Suppressor macrophage (primary cell): ENCODE data around the gene TUG1.

Source experiments
- DNase-seq, 4 experiments: peaks; one replicate each; pipeline ENCODE4 v3.0.0-alpha.2; 2020 to 2022
- total RNA-seq, 17 experiments: gene quantifications; one replicate each; lab custom pipeline; 2026; ENCODE audit warnings: mixed read lengths in 6 of 17, inconsistent platforms in 3 of 17; lab: John Stamatoyannopoulos, UW

The TUG1 gene
- 20.7 to 116 (median 62.1) reads per million in 17 experiments for total RNA-seq

GRCh38 chr22:30968924-30969531 is at the start of gene TUG1:
TSS of gene TUG1 (plus strand) at chr22:30969265.
- DNase-seq, result peak; percentile 97 to 99 (median 99)

DNA sequence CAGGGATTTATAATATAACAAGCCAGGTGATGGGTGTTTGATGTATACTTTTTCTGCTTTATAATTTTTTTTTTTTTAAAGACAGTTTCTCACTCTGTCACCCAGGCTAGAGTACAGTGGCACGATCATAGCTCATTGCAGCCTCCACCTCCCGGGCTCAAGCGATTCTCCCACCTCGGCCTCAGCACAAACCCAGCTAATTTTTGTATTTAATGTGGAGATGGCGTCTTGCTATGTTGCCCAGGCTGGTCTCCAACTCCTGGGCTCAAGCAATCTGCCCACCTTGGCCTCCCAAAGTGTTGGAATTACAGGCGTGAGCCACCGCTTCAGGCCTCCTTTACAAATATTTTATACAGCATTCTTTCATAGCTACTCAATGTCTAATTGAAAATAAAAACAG is 49.1 kb upstream of the TUG1 start:
- no peak for DNase-seq

- peak; percentile 76 to 89 (median 84) for DNase-seq
These were observed 48.7 kb upstream of the TUG1 start for GRCh38 chr22:30920407-30920806.

- DNase-seq, result no peak
These were observed 48.0 kb upstream of the TUG1 start for GRCh38 chr22:30921108-30921507.

DNA sequence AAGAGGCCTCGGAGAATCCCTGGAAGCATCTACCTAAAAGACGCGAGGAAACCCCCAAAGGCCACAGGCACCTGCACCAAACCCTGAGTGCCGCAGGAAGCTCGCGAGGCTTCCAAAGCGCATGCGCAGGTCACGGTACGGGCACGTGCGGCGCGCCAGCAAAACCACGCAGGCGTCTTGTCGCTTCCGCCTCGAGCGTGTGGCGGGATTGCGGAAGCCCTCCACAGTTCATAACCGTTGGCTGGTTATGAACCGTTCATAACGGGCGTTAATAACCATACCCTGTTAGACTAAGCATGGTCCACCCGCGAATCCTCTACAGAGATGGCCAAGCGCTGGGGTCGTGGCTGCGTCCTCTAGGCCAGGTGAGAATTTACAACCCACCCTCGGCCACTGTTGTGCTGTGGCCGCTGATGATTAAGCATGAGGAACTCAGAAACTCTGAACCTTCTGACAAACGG is 46.9 kb upstream of the TUG1 start:
- DNase-seq, result peak; percentile 79 to 92 (median 86)

DNA sequence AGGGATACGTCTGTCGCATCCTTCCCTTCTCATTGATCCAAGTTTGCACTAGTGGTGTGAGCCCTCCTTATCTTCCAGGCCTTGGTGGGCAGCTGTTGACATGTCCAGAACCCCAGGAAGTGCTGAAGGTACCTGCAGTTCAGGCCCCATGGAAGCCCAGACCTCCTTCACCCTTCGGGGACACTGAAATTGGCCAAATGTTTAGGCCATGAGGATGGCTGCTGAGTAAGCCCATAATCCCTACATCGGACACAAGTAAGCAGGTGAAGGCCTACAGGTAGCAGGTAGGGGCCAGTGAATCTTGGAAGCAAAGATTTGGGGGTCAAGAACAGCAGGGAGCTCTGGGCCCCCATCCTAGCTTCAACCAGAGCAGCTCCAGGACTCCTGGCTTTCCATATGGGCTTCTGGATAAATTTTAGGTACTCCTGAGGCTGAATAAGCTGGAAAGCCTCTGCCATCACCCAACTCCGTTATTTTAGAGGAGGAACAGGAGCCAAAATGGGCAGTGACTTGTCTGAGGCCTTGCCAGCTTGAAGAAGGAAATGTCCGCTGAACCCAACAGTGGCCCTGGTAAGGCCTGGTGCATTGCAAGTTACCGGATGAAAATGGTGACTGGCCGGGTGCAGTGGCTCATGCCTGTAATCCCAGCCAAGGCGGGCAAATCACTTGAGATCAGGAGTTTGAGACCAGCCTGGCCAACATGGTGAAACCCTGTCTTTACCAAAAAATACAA is 45.7 kb upstream of the TUG1 start:
- DNase-seq, result no peak

- DNase-seq, result no peak
These were observed 43.4 kb upstream of the TUG1 start for GRCh38 chr22:30925667-30926066.

GRCh38 chr22:30926706-30927105 is 42.4 kb upstream of the TUG1 start:
- DNase-seq, result no peak

DNA sequence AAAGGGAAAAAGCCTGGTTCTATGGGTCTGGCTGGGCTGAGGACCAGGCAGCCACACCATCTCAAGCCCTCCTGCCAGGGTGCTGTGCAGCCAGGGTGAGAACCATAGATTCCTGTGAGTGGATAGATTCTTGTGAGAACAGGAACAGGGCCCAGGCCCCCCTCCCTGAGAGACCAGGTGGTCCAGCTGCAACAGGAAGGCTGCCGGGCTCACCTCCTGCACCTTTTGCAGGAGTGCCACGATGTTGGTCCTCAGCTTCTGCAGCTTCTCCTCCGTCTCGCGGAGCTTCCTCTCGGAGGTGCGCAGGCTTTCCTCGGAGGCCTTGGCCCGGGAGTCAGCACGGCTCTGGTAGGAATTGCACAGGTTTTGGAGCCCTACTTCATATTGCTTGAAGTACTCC is 41.3 kb upstream of the TUG1 start:
- no peak for DNase-seq

DNA sequence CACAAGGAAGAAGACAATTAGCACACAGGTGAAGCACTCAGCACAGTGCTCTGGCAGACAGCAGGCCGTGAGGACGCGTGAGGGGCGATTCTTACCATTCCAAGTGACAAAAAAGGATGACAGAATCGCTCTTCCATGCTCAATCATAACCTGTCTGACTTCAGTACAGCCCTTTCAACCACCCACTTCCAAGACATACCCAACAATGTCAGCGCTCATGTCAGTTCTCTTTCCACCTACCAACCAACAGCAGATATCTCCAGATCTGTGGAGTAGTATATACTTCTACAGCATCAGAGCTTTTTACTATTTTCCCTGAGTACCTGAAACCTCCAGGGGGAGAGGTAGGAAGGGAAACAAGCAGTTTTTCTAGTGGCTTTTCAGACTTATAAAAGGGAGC is 40.7 kb upstream of the TUG1 start:
- no peak for DNase-seq

DNA sequence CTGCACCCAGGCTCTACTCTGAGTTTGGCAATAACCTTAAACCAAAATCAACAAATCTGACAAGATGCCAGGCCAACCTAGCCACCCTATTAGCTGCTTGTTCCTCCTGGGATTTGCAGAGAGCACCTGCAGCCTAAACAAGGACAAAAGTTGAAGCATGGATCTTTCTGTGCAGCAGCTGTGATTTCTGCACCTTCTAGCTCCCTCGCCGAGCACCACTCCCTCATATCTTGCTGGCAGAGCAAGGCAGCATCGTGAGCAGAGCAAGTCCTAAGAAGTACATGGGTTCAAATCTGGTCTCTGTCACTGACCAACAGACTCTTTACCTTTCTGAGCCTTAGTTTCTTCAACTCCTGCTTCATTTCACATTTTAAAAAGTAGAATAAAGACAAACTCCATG is 38.8 kb upstream of the TUG1 start:
- DNase-seq, result no peak

GRCh38 chr22:30931541-30932300 is 37.3 kb upstream of the TUG1 start:
- no peak for DNase-seq

DNA sequence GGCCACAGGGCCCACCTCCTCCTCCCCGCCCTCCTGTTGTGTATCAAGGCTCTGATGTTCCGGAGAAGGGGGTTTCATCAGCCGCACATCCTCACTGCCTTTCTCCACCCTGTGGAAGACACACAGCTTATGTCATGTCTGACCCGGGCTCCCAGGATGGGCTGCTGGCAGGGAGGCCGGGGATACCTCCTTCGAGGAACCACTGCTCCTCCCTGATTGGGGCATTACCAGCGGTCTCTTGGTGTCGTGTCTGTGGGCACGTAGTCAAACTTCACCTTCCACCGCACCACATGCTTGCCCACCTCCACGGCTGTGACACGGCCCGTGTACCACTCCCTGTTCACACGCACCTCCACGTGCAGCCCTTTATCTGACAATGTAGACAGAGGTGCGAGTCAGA is 36.4 kb upstream of the TUG1 start:
- no peak for DNase-seq

- no peak for DNase-seq
These were observed 35.6 kb upstream of the TUG1 start for GRCh38 chr22:30933457-30933856.

- DNase-seq, result no peak
These were observed 35.0 kb upstream of the TUG1 start for GRCh38 chr22:30934053-30934452.

GRCh38 chr22:30940685-30941362 is 28.2 kb upstream of the TUG1 start:
- DNase-seq, result no peak

GRCh38 chr22:30941363-30941740 is 27.7 kb upstream of the TUG1 start:
- DNase-seq, result no peak

- DNase-seq, result no peak
These were observed 25.7 kb upstream of the TUG1 start for GRCh38 chr22:30943368-30943767.

GRCh38 chr22:30944986-30945385 is 24.1 kb upstream of the TUG1 start:
- no peak for DNase-seq

DNA sequence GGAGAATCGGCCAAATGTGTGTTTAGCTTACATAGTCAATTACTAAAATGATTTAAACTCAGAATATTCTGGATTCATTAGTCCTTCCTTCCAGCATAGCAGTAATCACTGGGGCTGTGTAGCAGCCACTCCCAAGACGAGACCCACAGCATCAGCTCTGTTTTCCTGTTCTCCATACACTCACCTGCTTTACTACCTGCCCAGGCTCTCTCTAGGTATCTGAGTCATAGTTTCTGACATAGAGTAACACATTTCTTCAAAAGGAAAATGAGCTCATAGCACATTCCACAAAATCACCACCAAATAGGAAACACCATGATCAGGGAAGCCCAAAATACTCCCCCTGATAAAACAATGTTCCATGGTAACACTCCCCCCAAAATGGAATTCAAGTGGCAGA is 23.4 kb upstream of the TUG1 start:
- no peak for DNase-seq

- no peak for DNase-seq
These were observed 22.7 kb upstream of the TUG1 start for GRCh38 chr22:30946354-30946753.

DNA sequence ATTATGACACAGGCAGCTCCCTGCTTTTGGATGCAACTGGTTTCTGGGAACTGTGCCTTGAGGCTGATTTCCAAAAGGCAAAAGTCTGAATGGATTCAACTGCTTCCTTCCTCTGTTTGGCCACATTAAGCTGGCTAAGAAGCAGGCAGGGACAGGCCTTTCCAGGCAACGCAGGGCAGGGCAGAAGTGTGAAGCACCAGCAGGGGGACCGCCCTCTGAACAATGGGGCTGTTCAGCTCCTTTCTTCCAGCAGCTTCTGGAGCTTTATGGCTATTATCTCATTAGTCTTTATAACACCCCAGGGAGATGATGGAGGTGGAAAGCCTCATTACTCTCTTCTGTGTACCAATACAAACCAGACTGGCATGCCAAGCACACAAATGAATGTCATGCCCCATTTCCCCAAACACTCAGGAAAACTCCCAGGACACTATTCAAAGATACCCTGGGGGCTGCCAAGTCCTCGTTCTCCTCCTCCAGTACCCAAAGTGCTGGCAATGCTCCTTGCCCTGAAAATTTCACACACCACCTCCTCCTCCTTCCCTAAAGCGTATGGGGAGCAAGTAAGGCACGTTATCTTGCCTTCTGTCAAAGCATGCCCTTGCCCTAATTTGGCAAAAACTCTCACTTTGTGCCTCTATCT is 21.8 kb upstream of the TUG1 start:
- no peak for DNase-seq
